Gastrocnemius medialis (tissue), 4 donors: ENCODE results near the gene PDE6C. TPM values are rescaled to one million over a fixed set of nuclear protein-coding genes. Genes with fewer than 3 reads are reported as not detected.

Experiments
- ATAC-seq, 2 donors: fragments of 150-250 bp; one replicate each; pipeline ENCODE4 v1.9.1; 2016
- DNase-seq, 2 donors: peaks; one replicate each; pipeline ENCODE4 v3.0.0-alpha.2; 2019
- H3K27ac ChIP-seq, 4 donors: fragments of 200-600 bp; sonication (generic); 1 replicate in 1 of 4; 2 replicates in 3 of 4; pipeline ENCODE4 v1.5.1; 2016 to 2018; ENCODE audit warnings: mild to moderate bottlenecking in 2 of 4, moderate library complexity in 1 of 4
- H3K27me3 ChIP-seq, 3 donors: fragments of 200-600 bp; sonication (generic) in 2 of 3; 1 replicate in 1 of 3; 2 replicates in 2 of 3; pipeline versions ENCODE4 v1.5.1 to v1.6.0; 2016 to 2019; ENCODE audit warnings: mild to moderate bottlenecking in 1 of 3, moderate library complexity in 1 of 3
- H3K36me3 ChIP-seq, 2 donors: fragments of 200-600 bp; sonication (generic) in 1 of 2; one replicate each; pipeline ENCODE4 v1.5.1; 2017 to 2018
- H3K4me1 ChIP-seq, 2 donors: fragments of 200-600 bp; sonication (generic) in 1 of 2; one replicate each; pipeline ENCODE4 v1.5.1; 2016 to 2017; ENCODE audit warnings: mild to moderate bottlenecking in 2 of 2
- H3K4me3 ChIP-seq, 4 donors: fragments of 200-600 bp; sonication (generic) in 3 of 4; 1 replicate in 1 of 4; 2 replicates in 3 of 4; pipeline ENCODE4 v1.5.1; 2016 to 2019; ENCODE audit warnings: mild to moderate bottlenecking in 2 of 4
- H3K9me3 ChIP-seq, 3 donors: fragments of 200-600 bp; sonication (generic) in 2 of 3; 1 replicate in 1 of 3; 2 replicates in 2 of 3; pipeline ENCODE4 v1.5.1; 2016 to 2019
- CTCF ChIP-seq, 5 experiments: fragments of 450-650 bp in 3 of 5; fragments of 200-600 bp in 2 of 5; sonication (generic) in 2 of 5; IDR thresholded peaks in 4 of 5; conservative IDR thresholded peaks in 1 of 5; 1 replicate in 4 of 5; 2 replicates in 1 of 5; pipeline ENCODE4 v1.5.1; 2016 to 2019; ENCODE audit warnings: antibody characterized with exemption in 5 of 5, mild to moderate bottlenecking in 3 of 5, moderate library complexity in 3 of 5
- POLR2A ChIP-seq, 2 donors: fragments of 450-650 bp; IDR thresholded peaks; one replicate each; pipeline ENCODE4 v1.6.1; 2017; ENCODE audit warnings: antibody characterized with exemption in 2 of 2, mild to moderate bottlenecking in 2 of 2, moderate library complexity in 2 of 2
- in situ Hi-C, 4 donors: fragments of 200-750 bp; cut with MboI; loops; one replicate each; pipeline versions ENCODE4 v1.15.0 to v1.8.0; 2017; ENCODE audit warnings: low sequenced_read_pairs in 4 of 4
- intact Hi-C: fragments of 100-400 bp; cut with DNase I; formaldehyde crosslinking; loops from one replicate; pipeline ENCODE4 v1.15.1; 2023; ENCODE audit warnings: low total_unique reads
- total RNA-seq, 4 donors: library from RNA; depleted of rRNA; stranded (reverse); fragments of >200 nt; gene quantifications; one replicate each; pipeline versions ENCODE4 v1.1.0 to v1.2.3, GENCODE V29; 2016

PDE6C gene
- total RNA-seq, 4 donors from 2014 or later = not detected

GRCh38 chr10:93601774-93602162 lies 10.6 kb upstream of the PDE6C start:
- in situ Hi-C loops (no loop called here), intact Hi-C loops (no loop called here)
- peaks cover 25 to 33% (median 27%) of the 10 kb centered on the region in 3 donors for H3K27me3 ChIP-seq

GRCh38 chr10:93603023-93603422 lies 9.3 kb upstream of the PDE6C start:
- TF ChIP-seq POLR2A (IDR thresholded peaks at IDR 0.05) (no peak), CTCF (IDR thresholded peaks at IDR 0.05 in 4 of 5, conservative IDR thresholded peaks at IDR 0.05 in 1 of 5) (no peak)
- Histone ChIP-seq H3K27me3 (peaks cover 25 to 33% (median 27%) of the 10 kb centered on the region in 3 donors), H3K9me3 (no peaks in the 10 kb centered on the region), H3K4me1 (peaks cover 0 to 9% of the 10 kb centered on the region in 2 donors), H3K4me3 (no peak overlapping the region), H3K36me3 (no peaks in the 10 kb centered on the region), H3K27ac (no peak overlapping the region)
- ATAC-seq = no peak
- in situ Hi-C loops = no loop called here
- intact Hi-C loops = no loop called here
- no peak for DNase-seq

More at GRCh38 chr10:93601774-93602162, 10.6 kb upstream of the PDE6C start:
- no peak for DNase-seq
- no peaks in the 10 kb centered on the region for H3K36me3 ChIP-seq
- H3K27ac ChIP-seq = no peak overlapping the region
- ATAC-seq = no peak
- H3K4me3 ChIP-seq = no peak overlapping the region
- no peak for TF ChIP-seq CTCF (IDR thresholded peaks at IDR 0.05 in 4 of 5, conservative IDR thresholded peaks at IDR 0.05 in 1 of 5)
- TF ChIP-seq POLR2A (IDR thresholded peaks at IDR 0.05) = no peak
- H3K4me1 ChIP-seq = peaks cover 0 to 9% of the 10 kb centered on the region in 2 donors
- no peaks in the 10 kb centered on the region for H3K9me3 ChIP-seq

- in situ Hi-C loops (no loop called here), intact Hi-C loops (no loop called here)
- peaks cover 0 to 9% of the 10 kb centered on the region in 2 donors for H3K4me1 ChIP-seq
- H3K36me3 ChIP-seq = no peaks in the 10 kb centered on the region
- no peak for DNase-seq
- H3K27me3 ChIP-seq = peaks cover 25 to 33% (median 27%) of the 10 kb centered on the region in 3 donors
- no peak for TF ChIP-seq POLR2A (IDR thresholded peaks at IDR 0.05)
- no peak for ATAC-seq
- H3K9me3 ChIP-seq = no peaks in the 10 kb centered on the region
- no peak overlapping the region for H3K4me3 ChIP-seq
- H3K27ac ChIP-seq = no peak overlapping the region
These were observed 8.2 kb upstream of the PDE6C start for GRCh38 chr10:93604146-93604545.

- no peak overlapping the region for H3K27ac ChIP-seq
- no peaks in the 10 kb centered on the region for H3K36me3 ChIP-seq
- ATAC-seq (no peak), DNase-seq (no peak)
- in situ Hi-C loops (no loop called here), intact Hi-C loops (no loop called here)
- H3K4me1 ChIP-seq = no peaks in the 10 kb centered on the region
- H3K4me3 ChIP-seq = no peak overlapping the region
- peaks cover 0 to 15% (median 12%) of the 10 kb centered on the region in 3 donors for H3K27me3 ChIP-seq
- TF ChIP-seq CTCF (IDR thresholded peaks at IDR 0.05 in 4 of 5, conservative IDR thresholded peaks at IDR 0.05 in 1 of 5) (no peak), POLR2A (IDR thresholded peaks at IDR 0.05) (no peak)
- H3K9me3 ChIP-seq = no peaks in the 10 kb centered on the region
These were observed 3.9 kb upstream of the PDE6C start for GRCh38 chr10:93608421-93608820.

GRCh38 chr10:93613126-93613525 lies 789 bp downstream of the PDE6C start:
- Histone ChIP-seq H3K9me3 (no peaks in the 10 kb centered on the region), H3K36me3 (no peaks in the 10 kb centered on the region), H3K27ac (no peak overlapping the region), H3K27me3 (no peaks in the 10 kb centered on the region), H3K4me3 (no peak overlapping the region), H3K4me1 (no peaks in the 10 kb centered on the region)
- TF ChIP-seq CTCF (IDR thresholded peaks at IDR 0.05 in 4 of 5, conservative IDR thresholded peaks at IDR 0.05 in 1 of 5) (no peak), POLR2A (IDR thresholded peaks at IDR 0.05) (no peak)
- no peak for ATAC-seq
- intact Hi-C loops = no loop called here
- no peak for DNase-seq
- in situ Hi-C loops = no loop called here
